GM12874 (cell line): Measurements from ENCODE around the gene LMOD2.

Experiments used
- TF ChIP-seq, protein P1 (sequence below): IDR thresholded peaks from 2 replicates; pipeline ENCODE4 v1.5.1; 2011; ENCODE audit warnings: low read depth, mild to moderate bottlenecking, control low read depth, low read length, moderate library complexity; ENCODE audit not compliant: insufficient read depth

Gene LMOD2

DNA sequence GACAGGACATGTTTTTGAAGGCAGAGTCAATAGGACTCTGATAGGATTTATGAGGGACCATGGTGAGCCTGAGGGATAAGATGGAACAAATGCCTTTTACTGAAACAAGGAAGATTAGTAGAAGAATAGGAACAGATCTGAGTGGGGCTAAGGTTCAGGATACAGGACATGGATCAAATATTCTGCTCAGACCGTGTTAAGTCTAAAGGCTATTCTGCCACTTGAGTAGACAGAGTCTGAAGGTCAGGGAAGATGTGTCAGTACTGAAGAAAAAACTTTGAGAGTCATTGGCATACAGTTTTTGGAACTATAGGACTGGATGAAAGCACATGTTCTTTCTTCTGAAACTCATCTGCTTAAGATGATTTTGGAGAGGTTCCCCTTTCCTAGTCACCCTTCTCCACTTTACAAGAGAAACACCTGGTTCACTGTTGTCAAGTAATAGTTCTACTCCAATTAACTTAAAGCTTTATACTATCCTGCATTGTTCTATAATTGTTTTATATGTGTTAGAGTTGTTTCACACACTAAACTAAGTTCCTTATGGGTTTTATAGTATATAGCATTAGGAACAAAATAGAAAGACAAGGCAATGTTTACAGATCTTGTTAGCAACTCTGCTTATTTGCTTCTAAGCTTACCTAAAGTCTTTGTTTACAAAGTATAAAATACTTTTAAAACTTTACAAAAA is 49.7 kb downstream of the LMOD2 start:
- TF ChIP-seq, protein P1, sequence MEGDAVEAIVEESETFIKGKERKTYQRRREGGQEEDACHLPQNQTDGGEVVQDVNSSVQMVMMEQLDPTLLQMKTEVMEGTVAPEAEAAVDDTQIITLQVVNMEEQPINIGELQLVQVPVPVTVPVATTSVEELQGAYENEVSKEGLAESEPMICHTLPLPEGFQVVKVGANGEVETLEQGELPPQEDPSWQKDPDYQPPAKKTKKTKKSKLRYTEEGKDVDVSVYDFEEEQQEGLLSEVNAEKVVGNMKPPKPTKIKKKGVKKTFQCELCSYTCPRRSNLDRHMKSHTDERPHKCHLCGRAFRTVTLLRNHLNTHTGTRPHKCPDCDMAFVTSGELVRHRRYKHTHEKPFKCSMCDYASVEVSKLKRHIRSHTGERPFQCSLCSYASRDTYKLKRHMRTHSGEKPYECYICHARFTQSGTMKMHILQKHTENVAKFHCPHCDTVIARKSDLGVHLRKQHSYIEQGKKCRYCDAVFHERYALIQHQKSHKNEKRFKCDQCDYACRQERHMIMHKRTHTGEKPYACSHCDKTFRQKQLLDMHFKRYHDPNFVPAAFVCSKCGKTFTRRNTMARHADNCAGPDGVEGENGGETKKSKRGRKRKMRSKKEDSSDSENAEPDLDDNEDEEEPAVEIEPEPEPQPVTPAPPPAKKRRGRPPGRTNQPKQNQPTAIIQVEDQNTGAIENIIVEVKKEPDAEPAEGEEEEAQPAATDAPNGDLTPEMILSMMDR, result no peak

DNA sequence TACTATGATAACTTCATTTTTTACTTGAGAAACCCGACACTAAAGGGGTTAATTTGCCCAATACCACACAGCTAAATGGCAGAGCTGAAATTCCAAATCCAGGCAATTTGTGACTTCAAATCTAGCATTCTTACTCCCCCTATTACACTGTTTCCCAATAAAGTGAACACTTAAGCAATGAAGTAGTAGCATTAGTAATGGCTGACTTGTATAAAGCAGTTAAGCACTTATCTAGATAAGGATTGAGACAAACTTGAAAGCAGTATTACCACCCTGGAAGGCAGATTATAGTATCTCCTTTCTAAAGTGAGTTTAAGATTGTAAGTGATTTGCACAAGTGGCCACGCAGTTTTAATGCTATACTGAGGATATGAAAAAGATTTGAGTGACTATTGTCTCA is 53.9 kb downstream of the LMOD2 start:
- TF ChIP-seq, protein P1, result no peak

DNA sequence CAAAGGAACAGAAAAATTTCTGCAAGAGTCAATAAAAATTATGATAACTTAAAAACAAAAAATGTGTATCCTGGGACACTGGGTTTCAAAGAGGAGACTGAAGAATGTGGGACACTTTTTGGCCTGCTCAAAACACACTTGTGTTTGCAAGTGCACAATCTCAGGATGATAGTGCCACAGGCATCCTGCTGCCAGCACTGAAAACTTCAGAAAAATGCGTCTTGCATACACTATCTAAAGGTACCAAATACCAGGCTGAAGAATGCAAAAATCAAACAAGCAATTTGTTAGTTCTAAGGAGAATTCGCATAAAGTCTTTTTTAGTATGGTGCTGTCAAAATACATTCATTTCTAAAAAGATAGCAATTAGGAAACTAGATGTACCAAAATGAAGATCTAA is 55.0 kb downstream of the LMOD2 start:
- TF ChIP-seq, protein P1, result no peak

DNA sequence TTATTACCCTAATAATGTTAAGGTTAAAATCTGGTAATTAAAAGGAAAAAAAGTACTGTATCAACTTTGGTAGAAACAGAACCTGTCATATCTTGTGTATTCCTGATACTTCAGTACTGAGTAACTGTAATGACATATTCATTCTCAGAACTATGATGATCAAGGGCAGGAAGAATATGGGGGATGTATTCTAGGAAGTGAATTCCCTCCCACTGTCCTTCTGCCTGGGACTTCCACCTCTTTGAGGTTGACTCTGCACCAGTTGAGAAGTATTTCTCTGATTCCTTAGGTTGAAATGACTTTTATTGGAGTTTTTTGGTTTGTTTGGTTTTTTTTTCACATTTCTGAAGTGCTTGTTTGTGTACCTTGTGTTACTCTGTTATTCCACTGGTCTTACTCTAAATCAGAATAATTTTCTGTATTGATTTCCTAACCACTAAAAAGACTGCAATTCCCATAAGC is 56.2 kb downstream of the LMOD2 start:
- TF ChIP-seq, protein P1, result no peak

DNA sequence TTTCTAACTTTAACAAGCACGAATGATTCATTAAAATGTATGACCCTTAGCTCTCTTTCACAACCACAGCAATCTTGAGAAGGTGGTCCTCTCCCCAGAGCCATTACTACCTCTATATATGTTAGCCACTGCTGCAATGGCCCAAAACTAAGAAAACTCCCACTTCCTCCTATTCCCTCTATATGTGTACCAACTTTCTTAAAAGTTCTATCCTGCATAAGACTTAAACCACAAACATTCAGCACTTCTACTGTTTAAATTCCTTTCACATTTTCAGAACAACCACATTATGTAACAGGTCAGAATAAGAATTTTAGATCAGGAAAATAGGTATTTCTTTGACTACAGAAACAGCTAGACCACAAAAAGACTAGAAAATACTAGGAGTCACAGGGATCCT is 57.0 kb downstream of the LMOD2 start:
- TF ChIP-seq, protein P1, result no peak
